Measurements from ENCODE around the gene PCBP3. TPM values are rescaled to one million over a fixed set of nuclear protein-coding genes. Genes with fewer than 3 reads are reported as not detected.

PCBP3 gene
- total RNA-seq, 1 experiment from 2014 or later, result not detected

DNA sequence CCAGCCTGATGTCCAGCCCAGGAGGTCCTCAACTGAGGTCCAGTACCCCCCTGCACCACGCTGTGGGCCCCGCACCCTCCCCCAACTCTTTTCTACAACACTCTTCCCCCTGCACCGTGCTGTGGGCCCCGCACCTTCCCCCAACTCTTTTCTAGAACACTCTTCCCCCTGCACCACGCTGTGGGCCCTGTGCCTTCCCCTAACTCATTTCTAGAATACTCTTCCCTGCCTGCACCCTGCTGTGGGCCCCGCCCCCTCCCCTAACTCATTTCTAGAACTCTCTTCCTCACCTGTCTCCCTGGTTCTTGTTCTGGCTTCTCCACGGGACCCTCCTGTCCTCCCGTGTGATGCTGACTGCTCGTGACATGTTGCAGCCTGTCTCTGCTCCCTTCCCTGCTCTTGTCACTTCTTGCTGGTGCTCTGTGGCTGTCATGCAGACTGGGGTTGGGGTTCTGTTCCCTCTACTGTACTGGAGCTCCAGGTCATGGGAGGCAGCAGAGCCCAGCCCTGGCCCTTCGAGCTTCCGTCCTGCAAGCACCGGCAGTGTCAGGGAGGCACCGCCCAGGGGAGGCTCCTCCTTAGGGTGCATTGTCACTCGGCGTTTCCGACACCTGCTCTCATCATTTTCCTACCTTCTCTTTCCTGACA lies 177.9 kb downstream of the PCBP3 start:
- Histone ChIP-seq H3K27ac (ENCODE audit: low read length) (no peak overlapping the region), H3K4me3 (ENCODE audit: low read depth in 2 of 2, low read length in 2 of 2) (no peak overlapping the region), H3K4me1 (ENCODE audit: control insufficient read depth, insufficient read depth, low read length) (no peaks in the 10 kb centered on the region; the same call in 1 of the 2 replicates), H3K9me3 (ENCODE audit: control insufficient read depth, insufficient read depth, low read depth, low read length) (no peaks in the 10 kb centered on the region), H3K27me3 (ENCODE audit: control insufficient read depth, insufficient read depth, low read length) (no peaks in the 10 kb centered on the region), H3K36me3 (ENCODE audit: control insufficient read depth, insufficient read depth, low read length) (no peaks in the 10 kb centered on the region)
- BruUV-seq (replicated peaks), result no TSS peak
- CTCF ChIA-PET, result interaction anchor here (0.6 to 1.4 kb wide), 5 partner anchors 68 to 265 kb away, joined by 3 to 10 read pairs (median 4); no protein-coding TSS in a partner anchor
- POLR2A ChIA-PET, result no interaction called here
- no peak for DNase-seq (ENCODE audit: low read depth, low spot score)
- intact Hi-C loops (cut with micrococcal nuclease; ENCODE audit: unreplicated experiment) (no loop called here), in situ Hi-C loops (cut with HindIII; ENCODE audit: low pct_unique_long_range_greater_than_20kb, low sequenced_read_pairs) (no loop called here)
- TF ChIP-seq, protein P1, sequence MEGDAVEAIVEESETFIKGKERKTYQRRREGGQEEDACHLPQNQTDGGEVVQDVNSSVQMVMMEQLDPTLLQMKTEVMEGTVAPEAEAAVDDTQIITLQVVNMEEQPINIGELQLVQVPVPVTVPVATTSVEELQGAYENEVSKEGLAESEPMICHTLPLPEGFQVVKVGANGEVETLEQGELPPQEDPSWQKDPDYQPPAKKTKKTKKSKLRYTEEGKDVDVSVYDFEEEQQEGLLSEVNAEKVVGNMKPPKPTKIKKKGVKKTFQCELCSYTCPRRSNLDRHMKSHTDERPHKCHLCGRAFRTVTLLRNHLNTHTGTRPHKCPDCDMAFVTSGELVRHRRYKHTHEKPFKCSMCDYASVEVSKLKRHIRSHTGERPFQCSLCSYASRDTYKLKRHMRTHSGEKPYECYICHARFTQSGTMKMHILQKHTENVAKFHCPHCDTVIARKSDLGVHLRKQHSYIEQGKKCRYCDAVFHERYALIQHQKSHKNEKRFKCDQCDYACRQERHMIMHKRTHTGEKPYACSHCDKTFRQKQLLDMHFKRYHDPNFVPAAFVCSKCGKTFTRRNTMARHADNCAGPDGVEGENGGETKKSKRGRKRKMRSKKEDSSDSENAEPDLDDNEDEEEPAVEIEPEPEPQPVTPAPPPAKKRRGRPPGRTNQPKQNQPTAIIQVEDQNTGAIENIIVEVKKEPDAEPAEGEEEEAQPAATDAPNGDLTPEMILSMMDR (IDR thresholded peaks at IDR 0.05), result no peak
- no peak for TF ChIP-seq TCF7L2 (IDR thresholded peaks at IDR 0.05; ENCODE audit: low read depth, low read length)
- no peak for TF ChIP-seq POLR2AphosphoS5 (IDR thresholded peaks at IDR 0.05; ENCODE audit: low read depth, low read length)
- TF ChIP-seq, protein P2, sequence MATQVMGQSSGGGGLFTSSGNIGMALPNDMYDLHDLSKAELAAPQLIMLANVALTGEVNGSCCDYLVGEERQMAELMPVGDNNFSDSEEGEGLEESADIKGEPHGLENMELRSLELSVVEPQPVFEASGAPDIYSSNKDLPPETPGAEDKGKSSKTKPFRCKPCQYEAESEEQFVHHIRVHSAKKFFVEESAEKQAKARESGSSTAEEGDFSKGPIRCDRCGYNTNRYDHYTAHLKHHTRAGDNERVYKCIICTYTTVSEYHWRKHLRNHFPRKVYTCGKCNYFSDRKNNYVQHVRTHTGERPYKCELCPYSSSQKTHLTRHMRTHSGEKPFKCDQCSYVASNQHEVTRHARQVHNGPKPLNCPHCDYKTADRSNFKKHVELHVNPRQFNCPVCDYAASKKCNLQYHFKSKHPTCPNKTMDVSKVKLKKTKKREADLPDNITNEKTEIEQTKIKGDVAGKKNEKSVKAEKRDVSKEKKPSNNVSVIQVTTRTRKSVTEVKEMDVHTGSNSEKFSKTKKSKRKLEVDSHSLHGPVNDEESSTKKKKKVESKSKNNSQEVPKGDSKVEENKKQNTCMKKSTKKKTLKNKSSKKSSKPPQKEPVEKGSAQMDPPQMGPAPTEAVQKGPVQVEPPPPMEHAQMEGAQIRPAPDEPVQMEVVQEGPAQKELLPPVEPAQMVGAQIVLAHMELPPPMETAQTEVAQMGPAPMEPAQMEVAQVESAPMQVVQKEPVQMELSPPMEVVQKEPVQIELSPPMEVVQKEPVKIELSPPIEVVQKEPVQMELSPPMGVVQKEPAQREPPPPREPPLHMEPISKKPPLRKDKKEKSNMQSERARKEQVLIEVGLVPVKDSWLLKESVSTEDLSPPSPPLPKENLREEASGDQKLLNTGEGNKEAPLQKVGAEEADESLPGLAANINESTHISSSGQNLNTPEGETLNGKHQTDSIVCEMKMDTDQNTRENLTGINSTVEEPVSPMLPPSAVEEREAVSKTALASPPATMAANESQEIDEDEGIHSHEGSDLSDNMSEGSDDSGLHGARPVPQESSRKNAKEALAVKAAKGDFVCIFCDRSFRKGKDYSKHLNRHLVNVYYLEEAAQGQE (IDR thresholded peaks at IDR 0.05; ENCODE audit: insufficient read depth in 1 of 2, low read depth in 2 of 2, low read length in 1 of 2), result no peak
- TF ChIP-seq SIN3A (IDR thresholded peaks at IDR 0.05; ENCODE audit: borderline replicate concordance, insufficient read depth, low read depth, low read length), result no peak
- ATAC-seq, result no peak

DNA sequence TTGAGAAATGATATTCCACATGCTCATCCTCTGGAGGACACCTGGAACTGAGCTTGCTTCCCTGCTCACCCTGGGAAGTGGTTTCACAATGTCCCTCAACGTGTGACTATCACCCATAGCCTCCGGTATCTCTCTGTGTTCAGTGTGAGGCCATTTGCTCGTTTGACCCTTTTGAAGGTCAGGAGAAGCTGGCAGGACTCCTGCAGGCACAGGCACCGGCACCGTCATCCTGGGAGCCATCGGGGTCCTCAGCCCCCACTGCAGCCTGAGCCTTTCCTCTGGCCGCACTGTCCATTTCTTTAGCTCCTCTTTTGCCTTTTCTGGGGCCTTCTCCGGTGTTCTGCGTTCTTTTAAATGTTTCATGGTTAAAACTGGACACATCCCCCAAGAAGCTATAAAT lies 178.5 kb downstream of the PCBP3 start:
- H3K36me3 ChIP-seq (ENCODE audit: control insufficient read depth, insufficient read depth, low read length), result no peaks in the 10 kb centered on the region
- ChIA-PET CTCF (interaction anchor here (0.6 to 0.9 kb wide), 2 partner anchors 84 to 266 kb away, joined by 3 to 4 read pairs; no protein-coding TSS in a partner anchor), POLR2A (no interaction called here)
- ATAC-seq, result no peak
- no peak overlapping the region for H3K27ac ChIP-seq (ENCODE audit: low read length)
- no peak overlapping the region for H3K4me3 ChIP-seq (ENCODE audit: low read depth in 2 of 2, low read length in 2 of 2)
- TF ChIP-seq SIN3A (IDR thresholded peaks at IDR 0.05; ENCODE audit: borderline replicate concordance, insufficient read depth, low read depth, low read length) (no peak), TCF7L2 (IDR thresholded peaks at IDR 0.05; ENCODE audit: low read depth, low read length) (no peak), POLR2AphosphoS5 (IDR thresholded peaks at IDR 0.05; ENCODE audit: low read depth, low read length) (no peak)
- TF ChIP-seq, protein P2 (IDR thresholded peaks at IDR 0.05; ENCODE audit: insufficient read depth in 1 of 2, low read depth in 2 of 2, low read length in 1 of 2), result no peak
- TF ChIP-seq, protein P1 (IDR thresholded peaks at IDR 0.05), result no peak
- DNase-seq (ENCODE audit: low read depth, low spot score), result no peak
- in situ Hi-C loops (cut with HindIII; ENCODE audit: low pct_unique_long_range_greater_than_20kb, low sequenced_read_pairs), result no loop called here
- no peaks in the 10 kb centered on the region for H3K27me3 ChIP-seq (ENCODE audit: control insufficient read depth, insufficient read depth, low read length)
- no peaks in the 10 kb centered on the region; the same call in 1 of the 2 replicates for H3K4me1 ChIP-seq (ENCODE audit: control insufficient read depth, insufficient read depth, low read length)
- H3K9me3 ChIP-seq (ENCODE audit: control insufficient read depth, insufficient read depth, low read depth, low read length), result no peaks in the 10 kb centered on the region
- no TSS peak for BruUV-seq (replicated peaks)
- intact Hi-C loops (cut with micrococcal nuclease; ENCODE audit: unreplicated experiment), result no loop called here

All from Panc1 (cell line).